CD4-positive, alpha-beta memory T cell (primary cell): ENCODE results near the gene GRID2. TPM values are rescaled to one million over a fixed set of nuclear protein-coding genes. Genes with fewer than 3 reads are reported as not detected.

Source experiments
- CTCF ChIA-PET: fragments of 350-600 bp; sonication (Branson Sonifier 250); formaldehyde crosslinking; loops from one replicate; lab custom pipeline; 2021; ENCODE audit warnings: inconsistent platforms; ENCODE audit not compliant: partially characterized antibody; lab: Charles Lee
- POLR2A ChIA-PET: fragments of 350-600 bp; sonication (Branson Sonifier 250); formaldehyde crosslinking; loops from one replicate; lab custom pipeline; 2021; ENCODE audit not compliant: partially characterized antibody; lab: Charles Lee
- DNase-seq, 5 donors: peaks; one replicate each; pipeline versions ENCODE4 v3.0.0 to v3.0.0-alpha.2; 2020 to 2022; ENCODE audit warnings: mixed read lengths in 1 of 5
- H3K27ac ChIP-seq: one replicate; pipeline ENCODE4 v1.7.0; 2013; ENCODE audit warnings: low read depth, low read length
- H3K27me3 ChIP-seq: 2 replicates; pipeline ENCODE4 v1.7.0; 2013; ENCODE audit warnings: mild to moderate bottlenecking, low read length, moderate library complexity; ENCODE audit not compliant: insufficient read depth
- H3K36me3 ChIP-seq: 2 replicates; pipeline ENCODE4 v1.7.0; 2013; ENCODE audit warnings: mild to moderate bottlenecking, low read length, moderate library complexity; ENCODE audit not compliant: insufficient read depth
- H3K4me1 ChIP-seq: 2 replicates; pipeline ENCODE4 v1.7.0; 2013; ENCODE audit warnings: mild to moderate bottlenecking, low read length, moderate library complexity; ENCODE audit not compliant: insufficient read depth
- H3K4me3 ChIP-seq, 2 donors: one replicate each; pipeline ENCODE4 v1.7.0; 2013; ENCODE audit warnings: low read length in 2 of 2, mild to moderate bottlenecking in 1 of 2
- H3K9me3 ChIP-seq, 2 donors: one replicate each; pipeline ENCODE4 v1.7.0; 2013; ENCODE audit warnings: low read length in 2 of 2, control low read depth in 1 of 2; ENCODE audit not compliant: control insufficient read depth in 1 of 2
- H3K27ac Mint-ChIP-seq, 7 donors: one replicate each; pipeline ENCODE4 v1.8.0; 2020 to 2021; ENCODE audit warnings: mixed read lengths in 7 of 7, mild to moderate bottlenecking in 6 of 7, inconsistent platforms in 3 of 7, moderate library complexity in 3 of 7
- H3K27me3 Mint-ChIP-seq, 2 donors: one replicate each; pipeline ENCODE4 v1.8.0; 2020 to 2021; ENCODE audit warnings: mixed read lengths in 2 of 2
- H3K36me3 Mint-ChIP-seq, 2 donors: one replicate each; pipeline ENCODE4 v1.8.0; 2020 to 2021; ENCODE audit warnings: mixed read lengths in 2 of 2, inconsistent platforms in 1 of 2, mild to moderate bottlenecking in 1 of 2
- H3K4me1 Mint-ChIP-seq, 4 donors: one replicate each; pipeline ENCODE4 v1.8.0; 2020 to 2021; ENCODE audit warnings: mixed read lengths in 4 of 4, mild to moderate bottlenecking in 1 of 4
- H3K4me3 Mint-ChIP-seq, 8 donors: one replicate each; pipeline ENCODE4 v1.8.0; 2020 to 2021; ENCODE audit warnings: mixed read lengths in 8 of 8, mild to moderate bottlenecking in 7 of 8, moderate library complexity in 6 of 8, inconsistent platforms in 3 of 8
- H3K9me3 Mint-ChIP-seq, 8 donors: one replicate each; pipeline ENCODE4 v1.8.0; 2020 to 2021; ENCODE audit warnings: mixed read lengths in 8 of 8, mild to moderate bottlenecking in 5 of 8, inconsistent platforms in 3 of 8, moderate library complexity in 1 of 8
- intact Hi-C: fragments of 100-400 bp; cut with micrococcal nuclease; formaldehyde crosslinking; loops from one replicate; pipeline ENCODE4 v1.15.1; 2023
- polyA plus RNA-seq, 2 donors: library from polyadenylated mRNA; unstranded; fragments of 300-500 nt; fragmentation: Illumina TruSeq; gene quantifications; one replicate each; pipeline ENCODE4 v1.2.3, GENCODE V29; 2021
- total RNA-seq, 2 experiments: library from RNA; stranded (reverse); gene quantifications; one replicate each; pipeline ENCODE4 v1.2.3, GENCODE V29; 2021

The GRID2 gene
- total and polyA plus RNA-seq, 4 experiments from 2014 or later, result not detected

GRCh38 chr4:92497141-92497540 lies 193.4 kb downstream of the GRID2 start:
- intact Hi-C loops, result no loop called here
- H3K4me1 Mint-ChIP-seq, result no peaks in the 10 kb centered on the region
- H3K4me3 Mint-ChIP-seq, result no peak overlapping the region
- H3K27ac ChIP-seq, result no peak overlapping the region
- H3K9me3 ChIP-seq, result no peaks in the 10 kb centered on the region
- ChIA-PET CTCF (no interaction called here), POLR2A (no interaction called here)
- H3K4me1 ChIP-seq, result no peaks in the 10 kb centered on the region
- H3K9me3 Mint-ChIP-seq, result peaks cover 0 to 4% (median 0%) of the 10 kb centered on the region in 8 donors
- no peaks in the 10 kb centered on the region for H3K27me3 ChIP-seq
- H3K4me3 ChIP-seq, result no peak overlapping the region
- H3K27me3 Mint-ChIP-seq, result no peaks in the 10 kb centered on the region
- H3K27ac Mint-ChIP-seq, result no peak overlapping the region
- no peaks in the 10 kb centered on the region for H3K36me3 ChIP-seq
- no peaks in the 10 kb centered on the region for H3K36me3 Mint-ChIP-seq
- no peak for DNase-seq

GRCh38 chr4:92501456-92501855 lies 197.7 kb downstream of the GRID2 start:
- Histone ChIP-seq H3K4me3 (no peak overlapping the region), H3K27me3 (no peaks in the 10 kb centered on the region), H3K36me3 (no peaks in the 10 kb centered on the region), H3K9me3 (no peaks in the 10 kb centered on the region), H3K4me1 (no peaks in the 10 kb centered on the region), H3K27ac (no peak overlapping the region)
- ChIA-PET CTCF (no interaction called here), POLR2A (no interaction called here)
- Mint-ChIP-seq H3K36me3 (no peaks in the 10 kb centered on the region), H3K27ac (no peak overlapping the region), H3K27me3 (no peaks in the 10 kb centered on the region), H3K4me3 (no peak overlapping the region), H3K4me1 (no peaks in the 10 kb centered on the region), H3K9me3 (peaks cover 0 to 4% (median 0%) of the 10 kb centered on the region in 8 donors)
- intact Hi-C loops, result no loop called here
- no peak for DNase-seq

- no peaks in the 10 kb centered on the region for H3K36me3 ChIP-seq
- POLR2A ChIA-PET, result no interaction called here
- no peak overlapping the region for H3K4me3 ChIP-seq
- DNase-seq, result no peak
- Mint-ChIP-seq H3K27me3 (no peaks in the 10 kb centered on the region), H3K36me3 (no peaks in the 10 kb centered on the region), H3K27ac (no peak overlapping the region), H3K4me1 (no peaks in the 10 kb centered on the region), H3K9me3 (peaks cover 0 to 12% (median 2%) of the 10 kb centered on the region in 8 donors), H3K4me3 (no peak overlapping the region)
- H3K27ac ChIP-seq, result no peak overlapping the region
- intact Hi-C loops, result no loop called here
- no peaks in the 10 kb centered on the region for H3K9me3 ChIP-seq
- no peaks in the 10 kb centered on the region for H3K27me3 ChIP-seq
- CTCF ChIA-PET, result no interaction called here
- no peaks in the 10 kb centered on the region for H3K4me1 ChIP-seq
Measured at GRCh38 chr4:92506933-92507332, 203.2 kb downstream of the GRID2 start.

- POLR2A ChIA-PET, result no interaction called here
- Mint-ChIP-seq H3K4me3 (no peak overlapping the region), H3K36me3 (no peaks in the 10 kb centered on the region), H3K9me3 (peaks cover 0 to 6% (median 2%) of the 10 kb centered on the region in 8 donors), H3K4me1 (no peaks in the 10 kb centered on the region), H3K27me3 (no peaks in the 10 kb centered on the region), H3K27ac (no peak overlapping the region)
- CTCF ChIA-PET, result no interaction called here
- H3K27me3 ChIP-seq, result no peaks in the 10 kb centered on the region
- intact Hi-C loops, result no loop called here
- no peaks in the 10 kb centered on the region for H3K9me3 ChIP-seq
- H3K27ac ChIP-seq, result no peak overlapping the region
- no peaks in the 10 kb centered on the region for H3K36me3 ChIP-seq
- H3K4me1 ChIP-seq, result no peaks in the 10 kb centered on the region
- H3K4me3 ChIP-seq, result no peak overlapping the region
- no peak for DNase-seq
Measured at GRCh38 chr4:92514627-92515026, 210.9 kb downstream of the GRID2 start.

- H3K36me3 ChIP-seq, result no peaks in the 10 kb centered on the region
- H3K27me3 ChIP-seq, result no peaks in the 10 kb centered on the region
- Mint-ChIP-seq H3K4me3 (no peak overlapping the region), H3K9me3 (peaks cover 0 to 6% (median under 1%) of the 10 kb centered on the region in 8 donors), H3K27ac (no peak overlapping the region), H3K36me3 (no peaks in the 10 kb centered on the region), H3K4me1 (no peaks in the 10 kb centered on the region), H3K27me3 (no peaks in the 10 kb centered on the region)
- intact Hi-C loops, result no loop called here
- no peak overlapping the region for H3K27ac ChIP-seq
- CTCF ChIA-PET, result no interaction called here
- no peaks in the 10 kb centered on the region for H3K9me3 ChIP-seq
- POLR2A ChIA-PET, result no interaction called here
- H3K4me1 ChIP-seq, result no peaks in the 10 kb centered on the region
- H3K4me3 ChIP-seq, result no peak overlapping the region
- no peak for DNase-seq
Measured at GRCh38 chr4:92516450-92516849, 212.7 kb downstream of the GRID2 start.

GRCh38 chr4:92519727-92520126 lies 216.0 kb downstream of the GRID2 start:
- H3K9me3 Mint-ChIP-seq, result peaks cover 0 to 6% (median 0%) of the 10 kb centered on the region in 8 donors
- H3K27me3 Mint-ChIP-seq, result no peaks in the 10 kb centered on the region
- H3K27me3 ChIP-seq, result no peaks in the 10 kb centered on the region
- intact Hi-C loops, result no loop called here
- no peak overlapping the region for H3K27ac Mint-ChIP-seq
- no peak overlapping the region for H3K4me3 Mint-ChIP-seq
- ChIA-PET POLR2A (no interaction called here), CTCF (no interaction called here)
- no peaks in the 10 kb centered on the region for H3K4me1 ChIP-seq
- no peak overlapping the region for H3K4me3 ChIP-seq
- H3K4me1 Mint-ChIP-seq, result no peaks in the 10 kb centered on the region
- H3K36me3 ChIP-seq, result no peaks in the 10 kb centered on the region
- DNase-seq, result no peak
- H3K27ac ChIP-seq, result no peak overlapping the region
- no peaks in the 10 kb centered on the region for H3K36me3 Mint-ChIP-seq
- no peaks in the 10 kb centered on the region for H3K9me3 ChIP-seq

GRCh38 chr4:92520563-92520962 lies 216.8 kb downstream of the GRID2 start:
- intact Hi-C loops, result no loop called here
- Histone ChIP-seq H3K27ac (no peak overlapping the region), H3K4me1 (no peaks in the 10 kb centered on the region), H3K4me3 (no peak overlapping the region), H3K27me3 (no peaks in the 10 kb centered on the region), H3K36me3 (no peaks in the 10 kb centered on the region), H3K9me3 (no peaks in the 10 kb centered on the region)
- no peak overlapping the region for H3K27ac Mint-ChIP-seq
- POLR2A ChIA-PET, result no interaction called here
- no peaks in the 10 kb centered on the region for H3K4me1 Mint-ChIP-seq
- no peak overlapping the region for H3K4me3 Mint-ChIP-seq
- H3K27me3 Mint-ChIP-seq, result no peaks in the 10 kb centered on the region
- H3K36me3 Mint-ChIP-seq, result no peaks in the 10 kb centered on the region
- CTCF ChIA-PET, result no interaction called here
- H3K9me3 Mint-ChIP-seq, result peaks cover 0 to 6% (median 0%) of the 10 kb centered on the region in 8 donors
- DNase-seq, result no peak

- H3K27ac ChIP-seq, result no peak overlapping the region
- intact Hi-C loops, result no loop called here
- H3K27ac Mint-ChIP-seq, result no peak overlapping the region
- ChIA-PET CTCF (no interaction called here), POLR2A (no interaction called here)
- H3K36me3 Mint-ChIP-seq, result no peaks in the 10 kb centered on the region
- no peaks in the 10 kb centered on the region for H3K36me3 ChIP-seq
- DNase-seq, result no peak
- no peaks in the 10 kb centered on the region for H3K4me1 ChIP-seq
- no peak overlapping the region for H3K4me3 Mint-ChIP-seq
- H3K4me1 Mint-ChIP-seq, result no peaks in the 10 kb centered on the region
- no peaks in the 10 kb centered on the region for H3K27me3 Mint-ChIP-seq
- H3K27me3 ChIP-seq, result no peaks in the 10 kb centered on the region
- no peak overlapping the region for H3K4me3 ChIP-seq
- peaks cover 0 to 6% (median 0%) of the 10 kb centered on the region in 8 donors for H3K9me3 Mint-ChIP-seq
- H3K9me3 ChIP-seq, result no peaks in the 10 kb centered on the region
Measured at GRCh38 chr4:92521941-92522340, 218.2 kb downstream of the GRID2 start.
